Lower leg skin (tissue), 3 donors: ENCODE results near the gene COX4I1.

Experiments
- POLR2A ChIP-seq, 2 donors: fragments of 450-650 bp; IDR thresholded peaks; one replicate each; pipeline ENCODE4 v1.6.1; 2016 to 2017; ENCODE audit warnings: antibody characterized with exemption in 2 of 2, mild to moderate bottlenecking in 1 of 2, moderate library complexity in 1 of 2
- TF ChIP-seq, protein P1 (sequence below), 3 donors: fragments of 450-650 bp; IDR thresholded peaks; one replicate each; pipeline ENCODE4 v1.5.1; 2016; ENCODE audit warnings: antibody characterized with exemption in 3 of 3, mild to moderate bottlenecking in 3 of 3, moderate library complexity in 2 of 3

DNA sequence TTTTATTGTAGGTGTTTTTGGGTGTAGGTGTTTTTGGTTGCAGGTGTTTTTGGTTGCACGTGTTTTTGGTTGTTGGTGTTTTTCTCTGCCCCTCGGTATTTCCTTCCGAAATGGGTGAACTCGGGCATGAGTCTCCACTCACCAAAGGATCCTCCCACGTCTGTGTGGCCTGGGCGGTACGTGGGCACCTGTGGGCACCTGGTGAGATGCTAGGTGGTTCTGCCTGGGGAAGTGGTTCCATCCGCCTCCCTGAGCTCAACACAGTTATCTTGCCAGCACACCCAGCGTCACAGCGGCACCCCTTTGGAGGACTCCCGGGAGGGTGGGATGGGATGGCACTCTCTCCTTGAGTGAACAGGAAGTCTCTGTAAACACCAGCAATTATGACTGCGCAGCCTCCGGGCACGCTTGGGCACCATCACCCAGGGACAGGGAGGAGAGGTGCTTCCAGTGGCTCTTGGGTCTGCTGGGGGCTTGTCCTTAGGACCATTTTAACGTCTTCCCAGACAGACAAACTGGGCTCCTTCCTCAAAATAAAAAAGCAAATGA lies 29.8 kb downstream of the COX4I1 start:
- TF ChIP-seq POLR2A (IDR thresholded peaks at IDR 0.05) = no peak
- TF ChIP-seq, protein P1, sequence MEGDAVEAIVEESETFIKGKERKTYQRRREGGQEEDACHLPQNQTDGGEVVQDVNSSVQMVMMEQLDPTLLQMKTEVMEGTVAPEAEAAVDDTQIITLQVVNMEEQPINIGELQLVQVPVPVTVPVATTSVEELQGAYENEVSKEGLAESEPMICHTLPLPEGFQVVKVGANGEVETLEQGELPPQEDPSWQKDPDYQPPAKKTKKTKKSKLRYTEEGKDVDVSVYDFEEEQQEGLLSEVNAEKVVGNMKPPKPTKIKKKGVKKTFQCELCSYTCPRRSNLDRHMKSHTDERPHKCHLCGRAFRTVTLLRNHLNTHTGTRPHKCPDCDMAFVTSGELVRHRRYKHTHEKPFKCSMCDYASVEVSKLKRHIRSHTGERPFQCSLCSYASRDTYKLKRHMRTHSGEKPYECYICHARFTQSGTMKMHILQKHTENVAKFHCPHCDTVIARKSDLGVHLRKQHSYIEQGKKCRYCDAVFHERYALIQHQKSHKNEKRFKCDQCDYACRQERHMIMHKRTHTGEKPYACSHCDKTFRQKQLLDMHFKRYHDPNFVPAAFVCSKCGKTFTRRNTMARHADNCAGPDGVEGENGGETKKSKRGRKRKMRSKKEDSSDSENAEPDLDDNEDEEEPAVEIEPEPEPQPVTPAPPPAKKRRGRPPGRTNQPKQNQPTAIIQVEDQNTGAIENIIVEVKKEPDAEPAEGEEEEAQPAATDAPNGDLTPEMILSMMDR (IDR thresholded peaks at IDR 0.05) = no peak
